ENCODE results near the gene ASPN.

Gene ASPN

DNA sequence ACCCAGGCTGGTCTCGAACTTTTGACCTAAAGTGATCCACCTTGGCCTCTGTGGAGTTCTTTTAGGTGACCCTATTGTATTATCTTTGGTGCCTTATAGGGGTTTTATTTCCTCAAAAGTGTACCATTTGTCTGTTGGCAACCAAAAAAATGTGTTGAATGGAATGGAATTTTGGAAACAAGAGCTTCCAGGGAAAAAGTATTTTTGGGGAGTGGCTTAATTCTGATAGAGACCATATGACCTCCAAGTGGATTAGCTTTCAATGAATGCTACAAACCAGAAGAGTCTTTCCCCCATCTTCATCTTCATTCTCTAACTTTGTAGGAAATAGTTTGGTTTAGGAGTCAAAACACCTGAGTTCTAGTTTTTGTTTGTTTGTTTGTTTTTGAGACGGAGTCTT lies 74.5 kb downstream of the ASPN start:
- DNase-seq (ENCODE audit: low read depth), result no peak
- TF ChIP-seq MYC (IDR thresholded peaks at IDR 0.05; ENCODE audit: low read depth, low read length) (no peak), POLR2A (IDR thresholded peaks at IDR 0.05; ENCODE audit: extremely low read depth, insufficient read length) (no peak), MAX (IDR thresholded peaks at IDR 0.05; ENCODE audit: low read depth, low read length) (no peak), CTCF (IDR thresholded peaks at IDR 0.05; ENCODE audit: low read depth, low read length) (no peak)

DNA sequence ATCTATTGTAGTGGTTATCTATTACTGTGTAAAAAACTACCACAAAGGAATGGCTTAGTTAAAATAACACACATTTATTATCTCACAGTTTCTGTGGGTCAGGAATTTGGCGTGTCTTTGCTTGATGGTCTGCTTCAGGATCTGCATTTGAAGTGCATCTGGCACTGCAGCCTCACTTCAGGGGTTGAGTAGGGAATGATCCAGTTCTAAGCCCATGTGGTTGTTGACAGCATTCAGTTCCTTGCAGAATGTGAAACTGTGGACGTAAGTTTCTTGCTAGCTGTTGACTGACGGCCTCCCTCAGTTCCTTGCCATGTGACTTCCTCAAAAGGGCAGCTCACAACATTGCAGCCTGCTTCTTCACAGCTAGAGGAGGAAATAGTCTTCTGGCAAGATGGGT lies 75.8 kb downstream of the ASPN start:
- H3K4me3 ChIP-seq (ENCODE audit: low read depth, low read length), result peak overlapping the region; percentile 17
- DNase-seq (ENCODE audit: low read depth), result peak; percentile 84

More for the DNA sequence above, 74.5 kb downstream of the ASPN start:
- H3K4me3 ChIP-seq (ENCODE audit: low read depth, low read length), result no peak overlapping the region

More for the DNA sequence above, 75.8 kb downstream of the ASPN start:
- peak; percentile 14 for TF ChIP-seq POLR2A (IDR thresholded peaks at IDR 0.05; ENCODE audit: extremely low read depth, insufficient read length)
- TF ChIP-seq MAX (IDR thresholded peaks at IDR 0.05; ENCODE audit: low read depth, low read length), result peak; percentile 95
- peak; percentile 85 for TF ChIP-seq MYC (IDR thresholded peaks at IDR 0.05; ENCODE audit: low read depth, low read length)
- no peak for TF ChIP-seq CTCF (IDR thresholded peaks at IDR 0.05; ENCODE audit: low read depth, low read length)

Data from NB4 (cell line).